GM18517 (cell line): ENCODE measurements around the gene PTDSS2.
"Not testable (repeated sequence)": the region's sequence is repeated elsewhere in the genome, so short reads cannot be mapped to it uniquely, and the experiment has no call there.

Experiments
- ATAC-seq: cut with Tn5 transposase; IDR thresholded peaks from one replicate; pipeline ENCODE4 v1.9.1; 2021; ENCODE audit warnings: mild to moderate bottlenecking, moderate library complexity; ENCODE audit not compliant: unreplicated experiment

Gene PTDSS2

GRCh38 chr11:413120-414081, 36.7 kb upstream of the PTDSS2 start:
- no peak for ATAC-seq

GRCh38 chr11:414318-414857, 35.7 kb upstream of the PTDSS2 start:
- ATAC-seq = no peak

GRCh38 chr11:415640-416041, 34.4 kb upstream of the PTDSS2 start:
- no peak for ATAC-seq

GRCh38 chr11:416051-416756, 33.9 kb upstream of the PTDSS2 start:
- no peak for ATAC-seq

- ATAC-seq = no peak
Observed at GRCh38 chr11:416757-417621, 33.1 kb upstream of the PTDSS2 start.

GRCh38 chr11:417652-418342, 32.3 kb upstream of the PTDSS2 start:
- ATAC-seq = no peak

- no peak for ATAC-seq
Observed at GRCh38 chr11:418343-419247, 31.5 kb upstream of the PTDSS2 start.

- no peak for ATAC-seq
Observed at GRCh38 chr11:419248-420005, 30.7 kb upstream of the PTDSS2 start.

GRCh38 chr11:420054-420910, 29.8 kb upstream of the PTDSS2 start:
- ATAC-seq = no peak

- ATAC-seq = no peak
Observed at GRCh38 chr11:420911-421321, 29.2 kb upstream of the PTDSS2 start.

GRCh38 chr11:422249-422656, 27.8 kb upstream of the PTDSS2 start:
- ATAC-seq = no peak

- no peak for ATAC-seq
Observed at GRCh38 chr11:424232-424631, 25.8 kb upstream of the PTDSS2 start.

- not testable (repeated sequence) for ATAC-seq
Observed at GRCh38 chr11:424766-425165, 25.3 kb upstream of the PTDSS2 start.

- no peak for ATAC-seq
Observed at GRCh38 chr11:425301-425700, 24.8 kb upstream of the PTDSS2 start.

- no peak for ATAC-seq
Observed at GRCh38 chr11:426851-427250, 23.2 kb upstream of the PTDSS2 start.

GRCh38 chr11:428295-428694, 21.8 kb upstream of the PTDSS2 start:
- no peak for ATAC-seq

- ATAC-seq = no peak
Observed at GRCh38 chr11:429391-429790, 20.7 kb upstream of the PTDSS2 start.
